Brain microvascular endothelial cell (primary cell): Measurements from ENCODE around the gene UGT2B10.
"Not testable (repeated sequence)": the region's sequence is repeated elsewhere in the genome, so short reads cannot be mapped to it uniquely, and the experiment has no call there.

Source experiments
- DNase-seq: peaks from one replicate; pipeline ENCODE4 v3.0.0-alpha.2; 2020
- H3K27ac ChIP-seq: fragments of 250-450 bp; sonication (Bioruptor Pico); 2 replicates; pipeline ENCODE4 v1.5.1; 2020; ENCODE audit warnings: mild to moderate bottlenecking, moderate library complexity
- H3K27me3 ChIP-seq: fragments of 250-450 bp; sonication (Bioruptor Pico); replicated peaks from 2 replicates; pipeline ENCODE4 v1.5.1; 2020; ENCODE audit warnings: mild to moderate bottlenecking
- H3K36me3 ChIP-seq: fragments of 250-450 bp; sonication (Bioruptor Pico); replicated peaks from 2 replicates; pipeline ENCODE4 v1.5.1; 2020; ENCODE audit warnings: mild to moderate bottlenecking
- H3K4me3 ChIP-seq: 2 replicates; pipeline ENCODE4 v1.5.1; 2011; ENCODE audit warnings: low read depth, mild to moderate bottlenecking, control low read depth, low read length, moderate library complexity
- in situ Hi-C: cut with HindIII; loops from 2 replicates; pipeline ENCODE4 v1.10.0; 2017; ENCODE audit warnings: low sequenced_read_pairs, low pct_ligation_motif_present
- TF ChIP-seq, protein P1 (sequence below): IDR thresholded peaks from 2 replicates; pipeline ENCODE4 v1.5.1; 2011; ENCODE audit warnings: low read depth, mild to moderate bottlenecking, moderate library complexity, low read length, control low read depth, inconsistent platforms; ENCODE audit errors: missing control alignments

UGT2B10 gene

DNA sequence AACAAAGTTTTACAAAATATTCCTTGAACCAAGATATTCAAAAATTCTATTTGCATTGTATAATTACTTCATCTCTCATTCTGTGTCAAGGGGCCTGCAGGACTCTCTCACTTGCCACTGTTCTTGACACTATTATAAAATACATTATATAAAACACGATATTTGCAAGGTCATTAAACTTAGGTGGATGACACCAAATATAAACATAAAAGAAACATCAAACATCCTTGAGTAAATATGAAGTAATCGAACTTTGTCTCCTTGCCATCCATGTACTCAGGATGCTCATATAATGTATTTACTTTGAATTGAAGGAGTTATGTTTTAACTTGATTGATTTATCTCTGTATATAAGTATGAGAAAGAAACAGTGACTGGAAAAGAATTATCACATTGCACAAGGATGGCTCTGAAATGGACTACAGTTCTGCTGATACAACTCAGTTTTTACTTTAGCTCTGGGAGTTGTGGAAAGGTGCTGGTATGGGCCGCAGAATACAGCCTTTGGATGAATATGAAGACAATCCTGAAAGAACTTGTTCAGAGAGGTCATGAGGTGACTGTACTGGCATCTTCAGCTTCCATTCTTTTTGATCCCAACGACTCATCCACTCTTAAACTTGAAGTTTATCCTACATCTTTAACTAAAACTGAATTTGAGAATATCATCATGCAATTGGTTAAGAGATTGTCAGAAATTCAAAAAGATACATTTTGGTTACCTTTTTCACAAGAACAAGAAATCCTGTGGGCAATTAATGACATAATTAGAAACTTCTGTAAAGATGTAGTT is at the start of gene UGT2B10:
Gene UGT2B10, plus strand, starts transcription at position 378 of the 793 bp plus-strand sequence. Its CDS starts 26 bp downstream, at position 404.
- H3K27me3 ChIP-seq, in situ Hi-C loops, H3K27ac ChIP-seq, DNase-seq, H3K36me3 ChIP-seq, H3K4me3 ChIP-seq: not testable (repeated sequence)

DNA sequence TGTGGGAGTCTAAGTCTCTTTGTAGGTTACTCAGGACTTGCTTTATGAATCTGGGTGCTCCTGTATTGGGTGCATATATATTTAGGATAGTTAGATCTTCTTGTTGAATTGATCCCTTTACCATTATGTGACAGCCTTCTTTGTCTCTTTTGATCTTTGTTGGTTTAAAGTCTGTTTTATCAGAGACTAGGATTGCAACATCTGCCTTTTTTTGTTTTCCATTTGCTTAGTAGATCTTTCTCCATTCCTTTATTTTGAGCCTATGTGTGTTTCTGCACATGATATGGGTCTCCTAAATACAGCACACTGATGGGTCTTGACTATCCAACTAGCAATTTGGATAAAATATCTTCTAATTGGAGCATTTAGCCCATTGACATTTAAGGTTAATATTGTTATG is 44.0 kb upstream of the UGT2B10 start:
- H3K36me3 ChIP-seq, H3K4me3 ChIP-seq, H3K27me3 ChIP-seq, H3K27ac ChIP-seq, DNase-seq, in situ Hi-C loops: not testable (repeated sequence)

DNA sequence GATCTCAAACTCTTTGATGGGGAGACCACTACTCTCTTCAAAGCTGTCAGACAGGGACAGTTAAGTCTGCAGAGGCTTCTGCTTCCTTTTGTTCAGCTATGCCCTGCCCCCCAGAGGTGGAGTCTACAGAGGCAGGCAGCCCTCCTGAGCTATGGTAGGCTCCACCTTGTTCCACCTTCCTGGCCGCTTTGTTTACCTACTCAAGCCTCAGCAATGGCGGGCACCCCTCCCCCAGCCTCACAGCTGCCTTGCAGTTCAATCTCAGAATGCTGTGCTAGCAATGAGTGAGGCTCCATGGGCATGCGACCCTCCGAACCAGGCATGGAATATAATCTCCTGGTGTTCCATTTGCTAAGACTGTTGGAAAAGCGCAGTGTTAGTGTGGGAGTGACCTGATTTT is 42.1 kb upstream of the UGT2B10 start:
- no peak for DNase-seq
- no peaks in the 10 kb centered on the region for H3K36me3 ChIP-seq
- in situ Hi-C loops: no loop called here
- H3K4me3 ChIP-seq: no peak overlapping the region
- no peak overlapping the region for H3K27ac ChIP-seq
- no peaks in the 10 kb centered on the region for H3K27me3 ChIP-seq
- TF ChIP-seq, protein P1, sequence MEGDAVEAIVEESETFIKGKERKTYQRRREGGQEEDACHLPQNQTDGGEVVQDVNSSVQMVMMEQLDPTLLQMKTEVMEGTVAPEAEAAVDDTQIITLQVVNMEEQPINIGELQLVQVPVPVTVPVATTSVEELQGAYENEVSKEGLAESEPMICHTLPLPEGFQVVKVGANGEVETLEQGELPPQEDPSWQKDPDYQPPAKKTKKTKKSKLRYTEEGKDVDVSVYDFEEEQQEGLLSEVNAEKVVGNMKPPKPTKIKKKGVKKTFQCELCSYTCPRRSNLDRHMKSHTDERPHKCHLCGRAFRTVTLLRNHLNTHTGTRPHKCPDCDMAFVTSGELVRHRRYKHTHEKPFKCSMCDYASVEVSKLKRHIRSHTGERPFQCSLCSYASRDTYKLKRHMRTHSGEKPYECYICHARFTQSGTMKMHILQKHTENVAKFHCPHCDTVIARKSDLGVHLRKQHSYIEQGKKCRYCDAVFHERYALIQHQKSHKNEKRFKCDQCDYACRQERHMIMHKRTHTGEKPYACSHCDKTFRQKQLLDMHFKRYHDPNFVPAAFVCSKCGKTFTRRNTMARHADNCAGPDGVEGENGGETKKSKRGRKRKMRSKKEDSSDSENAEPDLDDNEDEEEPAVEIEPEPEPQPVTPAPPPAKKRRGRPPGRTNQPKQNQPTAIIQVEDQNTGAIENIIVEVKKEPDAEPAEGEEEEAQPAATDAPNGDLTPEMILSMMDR: no peak

DNA sequence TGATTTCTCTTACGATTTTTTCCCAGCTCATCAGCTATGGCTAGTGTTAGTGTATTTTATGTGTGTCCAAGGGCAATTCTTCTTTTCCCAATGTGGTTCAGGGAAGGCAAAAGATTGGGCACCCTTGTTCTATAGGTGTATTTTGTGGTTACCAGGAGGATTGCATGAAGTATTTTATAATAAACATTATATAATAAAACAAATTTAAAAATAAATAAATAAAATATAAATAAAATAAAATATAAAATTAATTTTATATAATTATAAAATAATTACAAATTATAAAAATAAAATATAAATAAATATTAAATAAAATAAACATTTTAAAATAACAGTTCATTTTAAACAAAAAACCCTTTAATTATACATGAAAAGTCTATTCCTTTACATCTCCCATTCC is 35.6 kb upstream of the UGT2B10 start:
- DNase-seq: no peak
- Histone ChIP-seq H3K36me3 (no peaks in the 10 kb centered on the region), H3K4me3 (no peak overlapping the region), H3K27ac (no peak overlapping the region), H3K27me3 (no peaks in the 10 kb centered on the region)
- TF ChIP-seq, protein P1: no peak
- in situ Hi-C loops: no loop called here

DNA sequence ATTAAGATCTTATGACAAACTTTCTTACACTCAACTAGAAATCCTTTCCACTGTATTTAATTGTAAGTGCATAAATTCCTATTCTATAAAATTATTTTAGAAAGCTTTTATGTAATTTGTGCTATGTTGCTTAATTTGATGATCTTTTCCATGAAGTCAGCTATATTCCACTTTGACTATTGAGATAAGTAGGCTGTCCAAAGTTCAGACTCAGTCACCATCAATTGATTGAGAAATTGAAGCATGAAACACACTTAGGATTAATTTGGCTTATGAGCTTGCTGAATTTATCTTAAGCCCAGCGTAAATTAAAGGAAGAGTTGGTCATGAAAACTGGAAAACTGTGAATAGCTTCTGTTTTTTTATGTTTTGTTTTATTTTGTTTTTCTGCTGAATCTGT is 18.7 kb upstream of the UGT2B10 start:
- H3K36me3 ChIP-seq: no peaks in the 10 kb centered on the region
- no peak overlapping the region for H3K27ac ChIP-seq
- DNase-seq: no peak
- H3K27me3 ChIP-seq: no peaks in the 10 kb centered on the region
- TF ChIP-seq, protein P1: no peak
- H3K4me3 ChIP-seq: no peak overlapping the region
- in situ Hi-C loops: no loop called here

DNA sequence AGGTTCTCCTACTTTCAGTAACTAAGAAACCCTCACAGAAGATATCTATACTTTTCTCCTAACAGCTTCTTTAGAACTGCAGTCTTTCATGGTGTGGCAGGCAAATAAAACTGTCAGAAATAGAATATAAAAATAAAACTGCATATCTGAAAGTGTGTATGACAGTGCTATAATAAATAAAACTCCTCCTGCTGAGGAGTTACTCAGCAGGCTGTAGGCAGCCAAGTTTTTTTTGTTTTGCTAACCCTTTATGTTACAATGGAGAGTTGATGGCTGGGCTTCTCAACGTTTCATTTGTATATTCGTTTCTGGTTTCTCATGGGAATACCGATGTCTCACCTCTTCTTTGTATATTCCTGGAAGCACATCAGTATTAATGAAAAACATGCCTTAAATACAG is 18.2 kb upstream of the UGT2B10 start:
- TF ChIP-seq, protein P1: no peak
- Histone ChIP-seq H3K27me3 (no peaks in the 10 kb centered on the region), H3K27ac (no peak overlapping the region), H3K4me3 (no peak overlapping the region), H3K36me3 (no peaks in the 10 kb centered on the region)
- in situ Hi-C loops: no loop called here
- no peak for DNase-seq

DNA sequence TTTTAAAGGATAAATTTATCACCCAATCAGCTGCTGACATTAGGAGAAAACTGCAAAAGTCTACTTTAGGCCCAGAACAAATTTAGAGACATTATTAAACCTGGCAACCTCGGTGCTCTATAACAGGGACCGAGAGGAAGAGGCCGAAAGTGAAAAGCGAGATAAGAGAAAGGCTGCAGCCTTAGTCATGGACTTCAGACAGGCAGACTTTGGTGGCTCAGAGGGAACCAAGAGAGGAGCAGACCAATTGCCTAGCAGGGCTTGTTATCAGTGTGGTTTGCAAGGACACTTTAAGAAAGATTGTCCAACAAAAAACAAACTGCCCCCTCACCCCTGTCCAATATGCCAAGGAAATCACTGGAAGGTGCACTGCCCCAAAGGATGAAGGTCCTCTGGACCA is 12.8 kb upstream of the UGT2B10 start:
- Histone ChIP-seq H3K27ac (no peak overlapping the region), H3K27me3 (no peaks in the 10 kb centered on the region), H3K36me3 (no peaks in the 10 kb centered on the region), H3K4me3 (no peak overlapping the region)
- in situ Hi-C loops: no loop called here
- no peak for DNase-seq
- TF ChIP-seq, protein P1: no peak
